CD14-positive monocyte (primary cell): ENCODE measurements around the gene KAZN. TPM values are rescaled to one million over a fixed set of nuclear protein-coding genes. Genes with fewer than 3 reads are reported as not detected.
A peak's percentile ranks its signal among the peaks of the same experiment; 100 is the strongest.

Experiments used
- DNase-seq, 3 donors: peaks; one replicate each; pipeline ENCODE4 v3.0.0-alpha.2; 2011 to 2022
- H2AFZ ChIP-seq: 2 replicates; pipeline ENCODE4 v1.6.0; 2012; ENCODE audit warnings: mild to moderate bottlenecking, low read depth, low read length, inconsistent platforms; ENCODE audit not compliant: insufficient read depth, poor library complexity, severe bottlenecking
- H3K27ac ChIP-seq, 2 donors: 1 replicate in 1 of 2; 2 replicates in 1 of 2; pipeline ENCODE4 v1.5.1; 2012 to 2013; ENCODE audit warnings: low read length in 2 of 2, control low read depth in 1 of 2, inconsistent platforms in 1 of 2, low read depth in 1 of 2, mild to moderate bottlenecking in 1 of 2
- H3K27me3 ChIP-seq, 2 donors: one replicate each; pipeline versions ENCODE4 v1.6.0 to v1.6.1; 2011 to 2013; ENCODE audit warnings: low read length in 2 of 2; ENCODE audit not compliant: control insufficient read depth in 2 of 2, insufficient read depth in 2 of 2
- H3K36me3 ChIP-seq, 2 donors: replicated peaks in 1 of 2; 1 replicate in 1 of 2; 2 replicates in 1 of 2; pipeline versions ENCODE4 v1.5.1 to v1.6.1; 2012 to 2013; ENCODE audit warnings: low read length in 2 of 2, control low read depth in 1 of 2, inconsistent platforms in 1 of 2, mild to moderate bottlenecking in 1 of 2; ENCODE audit not compliant: insufficient read depth in 2 of 2, control insufficient read depth in 1 of 2
- H3K4me1 ChIP-seq, 2 donors: 1 replicate in 1 of 2; 2 replicates in 1 of 2; pipeline versions ENCODE4 v1.5.1 to v1.6.1; 2012 to 2013; ENCODE audit warnings: low read length in 2 of 2, control low read depth in 1 of 2, inconsistent platforms in 1 of 2, mild to moderate bottlenecking in 1 of 2, moderate library complexity in 1 of 2; ENCODE audit not compliant: insufficient read depth in 2 of 2, control insufficient read depth in 1 of 2
- H3K4me2 ChIP-seq: replicated peaks from 2 replicates; pipeline ENCODE3; 2012; ENCODE audit warnings: low read length, moderate library complexity, mild to moderate bottlenecking; ENCODE audit not compliant: poor library complexity, severe bottlenecking; ENCODE audit errors: extremely low read depth
- H3K4me3 ChIP-seq, 3 experiments: fragments of 200-600 bp in 1 of 3; sonication (generic) in 1 of 3; replicated peaks in 1 of 3; 1 replicate in 2 of 3; 2 replicates in 1 of 3; pipeline ENCODE4 v1.5.1; 2011 to 2013; ENCODE audit warnings: low read length in 3 of 3, mild to moderate bottlenecking in 3 of 3, control low read depth in 2 of 3, low read depth in 2 of 3, inconsistent platforms in 1 of 3, moderate library complexity in 1 of 3
- H3K79me2 ChIP-seq: 2 replicates; pipeline ENCODE4 v1.6.0; 2012; ENCODE audit warnings: mild to moderate bottlenecking, control low read depth, inconsistent platforms, low read length, moderate library complexity; ENCODE audit not compliant: insufficient read depth
- H3K9ac ChIP-seq: 2 replicates; pipeline ENCODE4 v1.6.0; 2017; ENCODE audit warnings: low read length, mild to moderate bottlenecking; ENCODE audit not compliant: insufficient read depth, poor library complexity, severe bottlenecking
- H3K9me3 ChIP-seq, 2 donors: replicated peaks in 1 of 2; 1 replicate in 1 of 2; 2 replicates in 1 of 2; pipeline versions ENCODE4 v1.5.1 to v1.6.1; 2012 to 2013; ENCODE audit warnings: low read length in 2 of 2, control low read depth in 1 of 2; ENCODE audit not compliant: control insufficient read depth in 1 of 2, insufficient read depth in 1 of 2
- H4K20me1 ChIP-seq: 2 replicates; pipeline ENCODE4 v1.6.0; 2012; ENCODE audit warnings: mild to moderate bottlenecking, low read length, control low read depth, moderate library complexity; ENCODE audit not compliant: insufficient read depth
- H3K27ac Mint-ChIP-seq, 7 donors: one replicate each; pipeline ENCODE4 v1.8.0; 2020; ENCODE audit warnings: mild to moderate bottlenecking in 7 of 7, mixed read lengths in 7 of 7, moderate library complexity in 6 of 7, inconsistent platforms in 2 of 7
- H3K27me3 Mint-ChIP-seq, 3 donors: one replicate each; pipeline ENCODE4 v1.8.0; 2021 to 2022; ENCODE audit warnings: low read depth in 3 of 3, mild to moderate bottlenecking in 3 of 3, mixed read lengths in 3 of 3, moderate library complexity in 3 of 3, inconsistent platforms in 1 of 3
- H3K36me3 Mint-ChIP-seq, 2 donors: one replicate each; pipeline ENCODE4 v1.8.0; 2020; ENCODE audit warnings: mixed read lengths in 2 of 2, inconsistent platforms in 1 of 2, mild to moderate bottlenecking in 1 of 2
- H3K4me1 Mint-ChIP-seq: one replicate; pipeline ENCODE4 v1.8.0; 2020; ENCODE audit warnings: mild to moderate bottlenecking, mixed read lengths
- H3K4me3 Mint-ChIP-seq, 2 donors: one replicate each; pipeline ENCODE4 v1.8.0; 2020; ENCODE audit warnings: mild to moderate bottlenecking in 2 of 2, mixed read lengths in 2 of 2, moderate library complexity in 1 of 2
- H3K9me3 Mint-ChIP-seq, 7 donors: one replicate each; pipeline ENCODE4 v1.8.0; 2020 to 2022; ENCODE audit warnings: mixed read lengths in 7 of 7, mild to moderate bottlenecking in 6 of 7, moderate library complexity in 6 of 7, inconsistent platforms in 2 of 7
- CTCF ChIP-seq: fragments of 200-600 bp; IDR thresholded peaks from one replicate; pipeline ENCODE4 v1.8.0; 2022; ENCODE audit warnings: antibody characterized with exemption, mild to moderate bottlenecking
- whole genome bisulfite sequencing: methylation state at CpG from one replicate; pipeline ENCODE4 v1.1.5; 2013; ENCODE audit warnings: missing lambda C conversion rate; ENCODE audit not compliant: insufficient coverage; 5-methylcytosine and 5-hydroxymethylcytosine counted together
- intact Hi-C, 2 donors: fragments of 100-400 bp; cut with micrococcal nuclease; formaldehyde crosslinking; loops; one replicate each; pipeline versions ENCODE4 v1.15.0 to v1.15.1; 2023
- polyA plus RNA-seq, 3 donors: library from polyadenylated mRNA; depleted of rRNA in 1 of 3; unstranded in 2 of 3; stranded (reverse) in 1 of 3; fragments of 300-500 nt in 2 of 3; fragments of >200 nt in 1 of 3; fragmentation: Illumina TruSeq in 2 of 3; gene quantifications; 1 replicate in 2 of 3; 2 replicates in 1 of 3; pipeline ENCODE4 v1.2.3, GENCODE V29; 2012 to 2021

KAZN gene
- polyA plus RNA-seq, 3 donors = not detected

- H3K9me3 ChIP-seq = peaks cover 0 to 4% of the 10 kb centered on the region in 2 donors
- H3K27ac ChIP-seq = no peak overlapping the region
- 96% methylated on average over 8 of the region's 17 CpGs for WGBS
- intact Hi-C loops = no loop called here
- no peaks in the 10 kb centered on the region for H4K20me1 ChIP-seq
- no peak overlapping the region for H3K4me2 ChIP-seq
- peak; percentile 32 for TF ChIP-seq CTCF
- Mint-ChIP-seq H3K27me3 (peaks cover 3 to 11% (median 5%) of the 10 kb centered on the region in 3 donors), H3K4me3 (no peak overlapping the region), H3K4me1 (peaks cover 1% of the 10 kb centered on the region), H3K27ac (no peak overlapping the region), H3K36me3 (no peaks in the 10 kb centered on the region), H3K9me3 (peaks cover 0 to 15% (median 2%) of the 10 kb centered on the region in 7 donors)
- no peaks in the 10 kb centered on the region for H3K79me2 ChIP-seq
- peaks cover 0 to 1% of the 10 kb centered on the region in 2 donors for H3K27me3 ChIP-seq
- no peak for DNase-seq
- no peak overlapping the region for H2AFZ ChIP-seq
- no peak overlapping the region for H3K9ac ChIP-seq
- no peaks in the 10 kb centered on the region for H3K36me3 ChIP-seq
- H3K4me1 ChIP-seq = no peaks in the 10 kb centered on the region
- H3K4me3 ChIP-seq = no peak overlapping the region
Measured at GRCh38 chr1:14571810-14572767, 26.4 kb upstream of the KAZN start.

- 100% methylated on average over 3 of the region's 4 CpGs for WGBS
- Histone ChIP-seq H3K27me3 (peaks cover 0 to 4% of the 10 kb centered on the region in 2 donors), H3K9ac (no peak overlapping the region), H3K27ac (no peak overlapping the region), H3K4me2 (no peak overlapping the region), H4K20me1 (no peaks in the 10 kb centered on the region), H3K36me3 (no peaks in the 10 kb centered on the region), H3K4me1 (no peaks in the 10 kb centered on the region), H2AFZ (no peak overlapping the region), H3K79me2 (no peaks in the 10 kb centered on the region), H3K4me3 (no peak overlapping the region), H3K9me3 (peaks cover 0 to 4% of the 10 kb centered on the region in 2 donors)
- DNase-seq = no peak
- Mint-ChIP-seq H3K9me3 (peaks cover 0 to 15% (median 2%) of the 10 kb centered on the region in 7 donors), H3K4me1 (peaks cover 1% of the 10 kb centered on the region), H3K4me3 (no peak overlapping the region), H3K36me3 (no peaks in the 10 kb centered on the region), H3K27ac (no peak overlapping the region), H3K27me3 (peaks cover 5 to 11% (median 7%) of the 10 kb centered on the region in 3 donors)
- intact Hi-C loops = no loop called here
- no peak for TF ChIP-seq CTCF
Measured at GRCh38 chr1:14572861-14573260, 25.6 kb upstream of the KAZN start.
